ENCODE data around the gene TPRG1. TPM values are rescaled to one million over a fixed set of nuclear protein-coding genes. Genes with fewer than 3 reads are reported as not detected.

TPRG1 gene
- total and polyA plus RNA-seq, 9 of the 15 experiments (the other 6 are each of a cell fraction or from before 2014, with no cell fraction given) = 0.01 TPM; not detected in 8

- TF ChIP-seq POLR2AphosphoS5 (IDR thresholded peaks at IDR 0.05; ENCODE audit: control insufficient read depth, insufficient read depth, low read depth, low read length) (no peak), ZNF121 (CRISPR knock-in tag; conservative IDR thresholded peaks at IDR 0.05) (no peak), POLR2AphosphoS2 (IDR thresholded peaks at IDR 0.05; ENCODE audit: low read length) (no peak), CUX1 (CRISPR knock-in tag; IDR thresholded peaks at IDR 0.05) (no peak), ZBTB9 (CRISPR knock-in tag; IDR thresholded peaks at IDR 0.05) (no peak), TAF7 (tag; IDR thresholded peaks at IDR 0.05) (no peak), SP2 (IDR thresholded peaks at IDR 0.05; ENCODE audit: extremely low read depth, low read depth, low read length, poor library complexity, severe bottlenecking) (no peak)
These were observed 171.0 kb downstream of the TPRG1 start (continued) for GRCh38 chr3:189342811-189343210.

Data from K562 (cell line).